K562 (cell line): Measurements from ENCODE around the gene CGN. TPM values are rescaled to one million over a fixed set of nuclear protein-coding genes. Genes with fewer than 3 reads are reported as not detected.

Experiments used
- AFF1 ChIP-seq, 2 experiments: fragments of 450-650 bp; IDR thresholded peaks; 2 replicates each; pipeline ENCODE4 v1.6.1; 2018; ENCODE audit warnings: mild to moderate bottlenecking in 2 of 2, low read depth in 1 of 2; ENCODE audit not compliant: partially characterized antibody in 2 of 2
- POLR2AphosphoS5 ChIP-seq: IDR thresholded peaks from 2 replicates; pipeline ENCODE4 v1.6.1; 2011; ENCODE audit warnings: mild to moderate bottlenecking, low read depth, low read length, moderate library complexity; ENCODE audit not compliant: control insufficient read depth, insufficient read depth
- RBM15 ChIP-seq: fragments of 200-400 bp; formaldehyde crosslinking; IDR thresholded peaks from 2 replicates; pipeline ENCODE4 v1.6.1; 2018; ENCODE audit warnings: mild to moderate bottlenecking, low read length, moderate library complexity; ENCODE audit not compliant: insufficient read depth
- polyA plus RNA-seq, 8 experiments: library from polyadenylated mRNA; depleted of rRNA in 4 of 8; stranded (reverse) in 5 of 8; unstranded in 3 of 8; fragments of >200 nt; fragmentation: Nextera tagmentation in 2 of 8; fragmentation: Illumina TruSeq in 1 of 8; extraction: Ambion mirVana in 2 of 8; extraction: Trizol in 1 of 8; gene quantifications; 2 replicates each; pipeline versions ENCODE4 v1.2.1 to v1.2.3, GENCODE V29; 2011 to 2014; ENCODE audit warnings: inconsistent platforms in 1 of 8, missing spikeins in 1 of 8
- total RNA-seq, 7 experiments: library from RNA; depleted of rRNA in 6 of 7; stranded (reverse); fragments of >200 nt in 6 of 7; fragmentation: Illumina TruSeq in 2 of 7; extraction: Trizol in 2 of 7; gene quantifications; 2 replicates each; pipeline versions ENCODE4 v1.2.1 to v1.2.3, GENCODE V29; 2011 to 2021; ENCODE audit warnings: low replicate concordance in 1 of 7
- TF ChIP-seq, protein P1 (sequence below): fragments of 250-450 bp; sonication (Bioruptor Pico); IDR thresholded peaks from 2 replicates; pipeline ENCODE4 v1.5.0; 2020; ENCODE audit warnings: mild to moderate bottlenecking

CGN gene
- total and polyA plus RNA-seq, 9 of the 15 experiments (the other 6 are each of a cell fraction or from before 2014, with no cell fraction given), result 0.03 to 1.4 (median 0.14) TPM; not detected in 2

GRCh38 chr1:151563376-151563775 is 52.2 kb downstream of the CGN start (continued):
- TF ChIP-seq POLR2AphosphoS5 (no peak), RBM15 (no peak), AFF1 (IDR thresholded peaks at IDR 0.05; ENCODE audit: low read depth in 1 of 2, partially characterized antibody in 2 of 2) (no peak)
- TF ChIP-seq, protein P1, sequence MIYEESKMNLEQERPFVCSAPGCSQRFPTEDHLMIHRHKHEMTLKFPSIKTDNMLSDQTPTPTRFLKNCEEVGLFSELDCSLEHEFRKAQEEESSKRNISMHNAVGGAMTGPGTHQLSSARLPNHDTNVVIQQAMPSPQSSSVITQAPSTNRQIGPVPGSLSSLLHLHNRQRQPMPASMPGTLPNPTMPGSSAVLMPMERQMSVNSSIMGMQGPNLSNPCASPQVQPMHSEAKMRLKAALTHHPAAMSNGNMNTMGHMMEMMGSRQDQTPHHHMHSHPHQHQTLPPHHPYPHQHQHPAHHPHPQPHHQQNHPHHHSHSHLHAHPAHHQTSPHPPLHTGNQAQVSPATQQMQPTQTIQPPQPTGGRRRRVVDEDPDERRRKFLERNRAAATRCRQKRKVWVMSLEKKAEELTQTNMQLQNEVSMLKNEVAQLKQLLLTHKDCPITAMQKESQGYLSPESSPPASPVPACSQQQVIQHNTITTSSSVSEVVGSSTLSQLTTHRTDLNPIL (CRISPR knock-in tag), result no peak
- TF ChIP-seq, all 486 proteins: peak for 0
